HUES64 (cell line): Measurements from ENCODE around the gene CTSD.

ENCODE experiments used
- H3K27ac ChIP-seq: 2 replicates; pipeline ENCODE4 v1.7.0; 2013; ENCODE audit warnings: low read depth, low read length, inconsistent platforms
- H3K27me3 ChIP-seq: 2 replicates; pipeline ENCODE4 v1.6.1; 2013; ENCODE audit warnings: mild to moderate bottlenecking, low read length; ENCODE audit not compliant: insufficient read depth
- H3K36me3 ChIP-seq: 2 replicates; pipeline ENCODE4 v1.6.1; 2013; ENCODE audit warnings: mild to moderate bottlenecking, low read length; ENCODE audit not compliant: insufficient read depth
- H3K4me1 ChIP-seq: 2 replicates; pipeline ENCODE4 v1.6.1; 2013; ENCODE audit warnings: mild to moderate bottlenecking, low read length, moderate library complexity; ENCODE audit not compliant: insufficient read depth
- H3K4me3 ChIP-seq: 2 replicates; pipeline ENCODE4 v1.5.1; 2013; ENCODE audit warnings: mild to moderate bottlenecking, low read length, moderate library complexity
- H3K9ac ChIP-seq: 2 replicates; pipeline ENCODE4 v1.6.1; 2013; ENCODE audit warnings: mild to moderate bottlenecking, low read depth, low read length
- H3K9me3 ChIP-seq: 2 replicates; pipeline ENCODE4 v1.6.1; 2013; ENCODE audit warnings: low read depth, low read length; ENCODE audit not compliant: insufficient read depth
- WGBS: fragments of 150-250, 120-280 bp; methylation state at CpG from one replicate; pipeline ENCODE4 v1.1.7; 2013; ENCODE audit warnings: missing lambda C conversion rate; 5-methylcytosine and 5-hydroxymethylcytosine counted together

Gene CTSD

GRCh38 chr11:1737080-1737757 is 26.5 kb downstream of the CTSD start:
- Histone ChIP-seq H3K4me3 (no peak overlapping the region), H3K9ac (no peak overlapping the region), H3K36me3 (no peaks in the 10 kb centered on the region), H3K9me3 (peaks cover 12% of the 10 kb centered on the region; the same call in 1 of the 2 replicates), H3K4me1 (no peaks in the 10 kb centered on the region), H3K27ac (no peak overlapping the region), H3K27me3 (peaks cover 10% of the 10 kb centered on the region)
- 82% methylated on average over 6 of the region's 6 CpGs for whole genome bisulfite sequencing

GRCh38 chr11:1736447-1736992 is 27.2 kb downstream of the CTSD start:
- Histone ChIP-seq H3K27ac (no peak overlapping the region), H3K4me3 (no peak overlapping the region), H3K36me3 (no peaks in the 10 kb centered on the region), H3K4me1 (no peaks in the 10 kb centered on the region), H3K9ac (no peak overlapping the region), H3K9me3 (peaks cover 12% of the 10 kb centered on the region; the same call in 1 of the 2 replicates), H3K27me3 (peaks cover 10% of the 10 kb centered on the region)
- WGBS = 63% methylated on average over 3 of the region's 3 CpGs

GRCh38 chr11:1735271-1735670 is 28.5 kb downstream of the CTSD start:
- Histone ChIP-seq H3K9ac (no peak overlapping the region), H3K4me3 (no peak overlapping the region), H3K9me3 (peaks cover 12% of the 10 kb centered on the region; the same call in 1 of the 2 replicates), H3K4me1 (no peaks in the 10 kb centered on the region), H3K36me3 (no peaks in the 10 kb centered on the region), H3K27me3 (peaks cover 5% of the 10 kb centered on the region), H3K27ac (no peak overlapping the region)
- 91% methylated on average over 16 of the region's 16 CpGs for WGBS

- H3K4me3 ChIP-seq = no peak overlapping the region
- no peaks in the 10 kb centered on the region for H3K36me3 ChIP-seq
- WGBS = 87% methylated on average over 10 of the region's 10 CpGs
- H3K9ac ChIP-seq = no peak overlapping the region
- peaks cover 4% of the 10 kb centered on the region for H3K27me3 ChIP-seq
- H3K9me3 ChIP-seq = peaks cover 12% of the 10 kb centered on the region; the same call in 1 of the 2 replicates
- H3K27ac ChIP-seq = no peak overlapping the region
- no peaks in the 10 kb centered on the region for H3K4me1 ChIP-seq
Observed at GRCh38 chr11:1734641-1735081, 29.1 kb downstream of the CTSD start.

- Histone ChIP-seq H3K9ac (no peak overlapping the region), H3K9me3 (peaks cover 12% of the 10 kb centered on the region; the same call in 1 of the 2 replicates), H3K4me3 (no peak overlapping the region), H3K27ac (no peak overlapping the region), H3K27me3 (no peaks in the 10 kb centered on the region; the same call in none of the 2 replicates), H3K36me3 (no peaks in the 10 kb centered on the region), H3K4me1 (no peaks in the 10 kb centered on the region)
- 90% methylated on average over 28 of the region's 28 CpGs for WGBS
Observed at GRCh38 chr11:1733716-1734640, 29.7 kb downstream of the CTSD start.

DNA sequence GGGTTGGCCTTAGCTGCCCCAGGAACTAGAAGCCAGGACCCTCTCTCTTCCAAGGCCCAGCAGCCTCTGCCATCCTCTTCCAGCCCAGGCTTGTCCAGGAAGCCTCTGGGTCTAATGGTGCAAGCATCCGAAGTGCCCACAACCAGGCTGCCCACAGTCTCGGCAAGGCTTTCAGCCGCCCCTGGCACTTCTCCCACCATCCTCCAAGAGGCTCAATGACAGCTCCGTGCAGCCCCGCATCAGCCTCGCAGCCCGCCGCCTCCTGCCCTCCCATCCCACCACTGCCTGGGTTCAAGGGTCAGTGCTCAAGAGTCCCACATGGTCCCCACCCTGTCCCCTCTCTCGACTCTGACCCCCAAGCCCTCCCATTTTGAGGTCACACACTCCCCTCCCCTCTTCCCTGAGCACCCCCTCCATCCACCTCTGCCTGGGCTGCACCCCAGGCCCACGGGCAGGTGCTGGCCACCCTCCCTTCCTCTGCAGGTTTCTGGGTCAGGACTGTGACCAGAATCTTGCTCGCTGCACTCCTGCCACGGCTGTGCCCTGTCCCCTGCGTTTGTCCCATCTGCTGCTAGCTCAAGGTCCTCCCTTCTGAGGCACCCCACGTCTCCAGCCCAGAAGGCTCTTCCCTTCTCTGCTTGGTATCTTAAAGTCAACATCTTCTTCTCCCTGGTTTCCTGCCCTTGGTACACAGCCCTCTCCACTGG is 30.6 kb downstream of the CTSD start:
- Histone ChIP-seq H3K4me3 (no peak overlapping the region), H3K9ac (no peak overlapping the region), H3K27me3 (no peaks in the 10 kb centered on the region; the same call in none of the 2 replicates), H3K36me3 (no peaks in the 10 kb centered on the region), H3K9me3 (peaks cover 12% of the 10 kb centered on the region; the same call in 1 of the 2 replicates), H3K27ac (no peak overlapping the region), H3K4me1 (no peaks in the 10 kb centered on the region)
- 90% methylated on average over 14 of the region's 14 CpGs for WGBS

GRCh38 chr11:1732418-1733008 is 31.2 kb downstream of the CTSD start:
- Histone ChIP-seq H3K27ac (no peak overlapping the region), H3K9me3 (peaks cover 12% of the 10 kb centered on the region; the same call in 1 of the 2 replicates), H3K27me3 (no peaks in the 10 kb centered on the region; the same call in none of the 2 replicates), H3K4me1 (no peaks in the 10 kb centered on the region), H3K36me3 (no peaks in the 10 kb centered on the region), H3K4me3 (no peak overlapping the region), H3K9ac (no peak overlapping the region)
- 61% methylated on average over 13 of the region's 13 CpGs for WGBS

DNA sequence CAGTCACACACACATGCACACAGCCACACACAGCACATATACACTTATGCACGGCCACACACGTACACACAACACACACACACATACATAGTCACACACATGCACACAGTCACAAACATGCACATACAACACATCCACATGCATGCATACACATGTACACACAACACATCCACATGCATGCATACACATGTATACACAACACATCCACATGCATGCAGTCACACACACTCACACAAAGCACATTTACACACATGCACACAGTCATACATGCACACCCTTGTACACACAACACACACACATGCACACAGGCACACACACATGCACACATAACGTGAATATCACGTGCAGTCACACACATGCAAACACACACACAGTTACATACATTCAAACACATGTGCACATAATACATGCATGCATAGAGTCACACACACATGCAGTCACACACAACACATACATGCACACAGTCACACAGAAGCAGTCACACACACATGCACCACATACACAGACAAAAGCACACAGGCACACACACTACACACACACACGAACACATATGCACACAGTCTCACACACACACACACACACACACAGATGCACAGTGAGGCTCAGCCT is 32.2 kb downstream of the CTSD start:
- Histone ChIP-seq H3K4me1 (no peaks in the 10 kb centered on the region), H3K4me3 (no peak overlapping the region), H3K27ac (no peak overlapping the region), H3K27me3 (no peaks in the 10 kb centered on the region; the same call in none of the 2 replicates), H3K9ac (no peak overlapping the region), H3K36me3 (no peaks in the 10 kb centered on the region), H3K9me3 (peaks cover 3% of the 10 kb centered on the region; the same call in 1 of the 2 replicates)
- 93% methylated on average over 5 of the region's 5 CpGs for WGBS

- H3K4me3 ChIP-seq = no peak overlapping the region
- no peak overlapping the region for H3K27ac ChIP-seq
- no peaks in the 10 kb centered on the region for H3K36me3 ChIP-seq
- peaks cover 3% of the 10 kb centered on the region for H3K27me3 ChIP-seq
- H3K4me1 ChIP-seq = no peaks in the 10 kb centered on the region
- no peaks in the 10 kb centered on the region for H3K9me3 ChIP-seq
- H3K9ac ChIP-seq = no peak overlapping the region
- WGBS = 86% methylated on average over 11 of the region's 11 CpGs
Observed at GRCh38 chr11:1730059-1730629, 33.6 kb downstream of the CTSD start.

- Histone ChIP-seq H3K36me3 (no peaks in the 10 kb centered on the region), H3K4me1 (no peaks in the 10 kb centered on the region), H3K27me3 (peaks cover 3% of the 10 kb centered on the region), H3K9ac (no peak overlapping the region), H3K27ac (no peak overlapping the region), H3K9me3 (no peaks in the 10 kb centered on the region), H3K4me3 (no peak overlapping the region)
- WGBS = 93% methylated on average over 9 of the region's 9 CpGs
Observed at GRCh38 chr11:1729692-1730011, 34.1 kb downstream of the CTSD start.
